Suprapubic skin (tissue), 4 donors: ENCODE results near the gene MYL3.

Experiments
- CTCF ChIP-seq, 2 donors: fragments of 200-600 bp in 1 of 2; fragments of 450-650 bp in 1 of 2; sonication (generic) in 1 of 2; IDR thresholded peaks; one replicate each; pipeline ENCODE4 v1.5.1; 2016 to 2019; ENCODE audit warnings: antibody characterized with exemption in 2 of 2, mild to moderate bottlenecking in 1 of 2, moderate library complexity in 1 of 2
- EP300 ChIP-seq: sonication (generic); formaldehyde crosslinking; IDR thresholded peaks from one replicate; pipeline ENCODE4 v1.6.1; 2017; ENCODE audit warnings: antibody characterized with exemption
- POLR2A ChIP-seq, 2 donors: fragments of 450-650 bp; IDR thresholded peaks; one replicate each; pipeline ENCODE4 v1.6.1; 2017; ENCODE audit warnings: antibody characterized with exemption in 2 of 2, mild to moderate bottlenecking in 2 of 2, moderate library complexity in 2 of 2
- POLR2AphosphoS5 ChIP-seq, 3 donors: sonication (generic); formaldehyde crosslinking; IDR thresholded peaks; one replicate each; pipeline ENCODE4 v1.6.1; 2017; ENCODE audit warnings: antibody characterized with exemption in 3 of 3

GRCh38 chr3:46869440-46869839 is 6.2 kb upstream of the MYL3 start:
- TF ChIP-seq POLR2AphosphoS5 (IDR thresholded peaks at IDR 0.05) (no peak), EP300 (no peak), CTCF (IDR thresholded peaks at IDR 0.05) (no peak), POLR2A (IDR thresholded peaks at IDR 0.05) (no peak)
